DMS79 (cell line): ENCODE measurements around the gene TBXA2R.
A peak's percentile ranks its signal among the peaks of the same experiment; 100 is the strongest.
"Not testable (repeated sequence)": the region's sequence is repeated elsewhere in the genome, so short reads cannot be mapped to it uniquely, and the experiment has no call there.

Source experiments
- DNase-seq: peaks from one replicate; lab custom pipeline; 2025; lab: John Stamatoyannopoulos, UW

The TBXA2R gene

GRCh38 chr19:3639479-3639878 lies 32.8 kb upstream of the TBXA2R start:
- DNase-seq: no peak

DNA sequence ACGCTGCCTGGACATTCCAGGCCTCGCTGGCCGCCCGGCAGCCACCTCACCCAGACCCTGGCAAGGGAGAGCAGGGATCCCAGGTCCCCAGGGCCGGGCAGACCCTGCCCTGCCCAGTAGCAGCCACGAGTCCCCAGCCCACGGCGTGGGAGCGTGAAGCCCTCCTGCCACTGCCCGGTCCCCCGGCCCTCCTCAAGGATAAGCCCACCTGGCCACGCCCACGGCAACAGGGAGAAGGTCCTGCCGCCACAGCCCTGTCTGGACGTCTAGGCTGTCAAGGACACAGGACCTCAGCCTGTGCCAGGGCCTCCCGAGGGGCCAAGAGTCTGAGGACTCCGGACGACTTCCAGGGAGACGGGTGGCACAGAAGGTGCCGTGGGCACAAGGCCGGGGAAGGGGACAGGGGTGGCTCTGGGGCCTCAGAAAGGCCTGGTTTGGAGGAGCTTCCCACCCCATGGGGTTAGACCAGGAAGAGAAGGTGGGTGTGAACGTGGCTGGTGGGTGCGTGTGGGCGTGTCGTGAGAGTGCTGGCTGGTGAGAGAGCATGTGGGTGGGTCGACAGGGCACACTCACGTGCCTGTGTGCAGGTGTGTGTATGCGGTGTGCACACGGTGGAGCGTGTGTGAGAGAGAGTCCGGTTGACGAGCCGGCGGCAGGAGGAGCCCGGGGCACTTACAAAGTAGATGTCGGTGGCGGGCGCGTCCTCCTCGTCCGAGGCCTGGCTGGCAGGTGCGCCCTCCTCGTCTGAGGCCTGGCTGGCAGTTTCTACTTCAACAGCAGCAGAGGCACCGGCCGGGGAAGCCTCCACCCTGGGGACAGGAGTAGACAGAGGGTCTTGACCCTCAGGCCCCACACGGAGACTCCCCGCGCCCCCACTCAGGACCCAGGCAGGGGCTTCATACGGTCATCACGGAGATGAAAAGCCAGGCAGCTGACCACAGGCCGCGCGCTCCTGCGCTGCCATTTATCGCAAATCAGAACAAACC lies 31.8 kb upstream of the TBXA2R start:
- DNase-seq: no peak

DNA sequence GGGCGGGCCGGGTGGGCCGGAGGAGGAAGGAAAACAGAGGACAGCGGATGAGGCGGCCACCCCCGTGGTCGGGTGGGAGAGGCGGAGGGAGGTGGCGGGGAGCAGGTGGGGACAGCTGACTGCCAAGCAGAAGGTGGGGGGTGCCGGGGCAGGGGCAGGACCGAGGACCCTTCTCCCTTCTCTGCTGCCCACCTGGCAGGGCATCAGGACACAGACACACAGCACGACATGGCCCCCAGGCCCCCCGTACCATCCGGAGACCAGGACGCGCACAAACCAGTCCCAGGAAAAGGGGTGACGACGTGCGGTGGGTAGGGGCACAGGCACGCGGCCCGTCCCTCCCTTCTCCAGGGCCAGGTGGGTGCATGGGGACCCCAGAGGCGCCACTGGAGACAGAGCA lies 30.9 kb upstream of the TBXA2R start:
- no peak for DNase-seq

- DNase-seq: no peak
These were observed 30.3 kb upstream of the TBXA2R start for GRCh38 chr19:3636962-3637361.

DNA sequence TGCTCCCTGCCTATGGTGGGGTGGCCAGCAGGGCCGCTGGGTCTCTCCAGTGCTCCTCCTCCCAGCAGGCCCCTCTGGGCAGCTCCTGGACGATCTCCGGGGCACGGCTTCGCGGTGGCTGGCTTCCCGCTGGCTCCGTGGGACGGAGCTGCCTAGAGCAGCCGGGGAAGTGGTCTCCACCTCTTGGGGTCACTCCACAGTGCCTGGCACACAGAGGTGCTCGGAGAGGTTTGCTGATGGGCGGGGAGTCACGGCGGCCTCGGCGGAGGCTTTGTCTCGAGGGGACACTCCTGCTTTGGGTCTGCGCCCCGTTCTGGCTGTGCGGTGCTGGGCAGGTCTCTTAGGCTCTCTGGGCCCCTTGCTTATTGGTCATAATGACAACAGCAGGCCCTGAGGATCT lies 29.8 kb upstream of the TBXA2R start:
- no peak for DNase-seq

DNA sequence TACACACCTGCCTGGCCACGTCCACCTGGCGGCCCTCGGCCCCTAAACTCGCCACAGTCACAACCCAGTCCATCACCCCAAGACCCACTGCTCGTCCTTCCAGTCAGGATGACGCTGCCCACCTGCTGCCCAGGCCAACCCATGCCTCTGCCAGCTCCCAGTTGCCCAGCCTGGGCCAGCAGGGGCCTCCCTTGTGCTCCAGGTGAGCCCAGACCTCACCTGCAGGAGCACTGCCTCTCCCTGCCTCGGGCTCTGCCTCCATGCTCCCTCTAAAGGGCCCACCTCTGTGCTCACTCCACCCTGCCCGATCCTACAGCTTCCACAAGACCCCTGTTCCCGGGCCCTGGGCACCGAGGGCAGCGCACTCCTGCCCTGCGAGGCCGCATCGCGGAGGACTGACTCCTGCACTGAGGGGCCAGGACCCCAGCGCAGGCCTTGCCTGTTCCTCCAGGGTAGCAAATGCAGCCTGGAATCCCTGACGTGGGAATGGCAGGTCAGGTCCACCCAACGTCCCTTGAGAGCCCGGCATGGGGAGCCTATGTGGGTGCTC lies 27.9 kb upstream of the TBXA2R start:
- no peak for DNase-seq

DNA sequence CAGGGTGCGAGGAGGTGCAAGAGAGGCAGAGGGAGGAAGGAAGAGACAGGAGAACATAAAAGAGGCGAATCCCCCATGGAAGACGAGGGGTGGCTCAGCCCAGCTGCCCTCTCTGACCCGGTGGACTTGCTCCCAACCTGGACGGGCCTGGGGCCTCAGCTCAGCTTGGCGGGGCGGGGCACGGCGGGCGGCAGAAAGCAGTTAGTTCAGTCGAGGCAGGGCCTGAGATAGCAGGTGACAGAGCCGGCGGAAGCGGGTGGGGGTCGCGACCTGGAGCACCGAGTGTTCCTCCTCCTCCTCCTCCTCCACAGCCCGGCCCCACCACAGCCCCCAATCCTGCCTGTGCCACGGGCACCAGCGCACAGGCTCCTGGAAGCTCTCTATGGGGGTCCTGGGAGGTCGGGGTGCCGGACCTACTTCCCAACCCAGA lies 26.9 kb upstream of the TBXA2R start:
- no peak for DNase-seq

- no peak for DNase-seq
These were observed 26.3 kb upstream of the TBXA2R start for GRCh38 chr19:3632739-3633558.

- no peak for DNase-seq
These were observed 25.4 kb upstream of the TBXA2R start for GRCh38 chr19:3632098-3632497.

GRCh38 chr19:3631053-3631861 lies 24.6 kb upstream of the TBXA2R start:
- DNase-seq: no peak

GRCh38 chr19:3628766-3629165 lies 22.1 kb upstream of the TBXA2R start:
- not testable (repeated sequence) for DNase-seq

DNA sequence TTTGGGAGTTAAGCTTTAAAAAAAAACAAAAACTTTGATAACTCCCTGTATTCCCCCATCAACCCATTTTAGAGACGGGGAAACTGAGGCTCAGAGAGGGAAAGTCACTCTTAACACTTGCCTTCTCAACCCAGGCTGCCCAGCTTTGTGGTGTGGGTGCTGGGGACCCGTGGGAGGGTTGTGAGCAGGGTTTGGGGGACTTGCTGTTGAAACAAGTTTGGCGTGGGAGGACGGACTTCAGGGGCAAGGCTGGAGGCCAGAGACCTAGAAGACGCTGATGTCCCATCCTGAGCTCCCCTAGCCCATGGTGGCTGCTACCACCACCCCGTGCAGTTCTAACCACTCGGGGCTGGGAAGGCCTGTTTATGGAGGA lies 20.7 kb upstream of the TBXA2R start:
- DNase-seq: no peak

DNA sequence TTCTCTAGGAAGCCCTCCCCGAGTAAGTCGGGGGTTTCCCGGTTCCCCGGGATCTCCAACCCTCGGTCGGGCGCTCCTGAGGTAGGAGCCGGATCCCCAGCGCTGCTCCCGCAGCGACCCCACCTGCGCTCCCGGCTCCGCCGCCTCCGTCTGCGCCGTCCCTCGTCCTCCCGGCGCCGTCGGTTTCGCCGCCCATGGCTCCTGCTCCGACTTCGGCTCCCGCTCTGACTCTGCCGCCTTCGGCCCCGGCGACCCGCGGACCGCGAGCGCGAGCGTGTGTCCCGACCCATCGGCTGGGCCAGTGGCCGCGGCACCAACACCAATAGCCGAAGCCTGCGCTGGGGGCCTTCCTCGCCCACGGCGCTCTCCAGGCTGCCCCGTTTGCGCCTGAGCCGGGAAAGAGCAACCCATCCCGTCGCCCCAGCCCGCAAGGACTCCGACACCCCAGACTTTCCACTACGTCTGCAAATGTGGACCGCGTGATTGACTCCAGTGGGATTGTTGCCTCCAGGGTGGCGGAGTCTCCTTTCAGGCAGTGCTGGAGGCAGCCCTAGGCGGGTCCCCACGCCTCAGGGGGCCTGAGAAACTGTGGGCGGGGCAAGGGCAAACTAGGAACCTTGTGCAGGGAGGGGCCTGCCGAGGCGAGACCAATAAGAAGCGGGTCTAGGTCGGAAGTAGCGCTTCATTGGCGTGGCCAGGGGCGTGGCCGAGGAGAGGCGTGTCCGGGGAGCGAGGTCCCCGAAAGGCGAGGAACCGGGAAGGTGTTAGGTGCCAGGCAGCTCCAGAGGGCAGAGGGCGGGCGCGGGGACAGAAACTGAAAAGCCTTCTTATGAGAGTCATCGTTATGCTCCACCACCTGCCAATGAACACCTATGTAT lies 20.0 kb upstream of the TBXA2R start, which contains the start of gene CACTIN:
Gene CACTIN (minus strand): TSS at position 318 of the 878 bp plus-strand sequence. CDS start 28 bp downstream, at position 290.
- peak; percentile 96 for DNase-seq

- no peak for DNase-seq
These were observed 19.4 kb upstream of the TBXA2R start for GRCh38 chr19:3625996-3626472.

DNA sequence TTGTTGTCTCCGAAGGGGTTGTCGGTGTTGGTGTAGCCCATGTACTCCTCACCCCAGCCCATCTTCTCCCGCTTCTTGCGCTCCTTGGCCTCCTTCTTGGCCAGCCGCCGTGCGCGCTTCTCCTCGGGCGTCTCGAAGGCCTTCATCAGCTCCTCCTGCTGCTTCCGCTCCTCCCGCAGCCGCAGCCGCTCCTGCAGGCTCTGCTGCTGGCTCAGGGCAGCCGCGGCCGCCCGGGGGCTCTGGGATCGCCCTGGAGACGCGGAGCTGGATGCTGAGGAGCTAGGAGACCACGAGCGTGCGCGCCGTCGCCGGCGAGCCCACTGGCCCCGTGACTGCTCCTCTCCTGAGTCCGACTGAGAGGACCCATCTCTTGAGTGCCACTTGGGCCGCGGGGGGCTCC lies 17.0 kb upstream of the TBXA2R start:
- DNase-seq: no peak

DNA sequence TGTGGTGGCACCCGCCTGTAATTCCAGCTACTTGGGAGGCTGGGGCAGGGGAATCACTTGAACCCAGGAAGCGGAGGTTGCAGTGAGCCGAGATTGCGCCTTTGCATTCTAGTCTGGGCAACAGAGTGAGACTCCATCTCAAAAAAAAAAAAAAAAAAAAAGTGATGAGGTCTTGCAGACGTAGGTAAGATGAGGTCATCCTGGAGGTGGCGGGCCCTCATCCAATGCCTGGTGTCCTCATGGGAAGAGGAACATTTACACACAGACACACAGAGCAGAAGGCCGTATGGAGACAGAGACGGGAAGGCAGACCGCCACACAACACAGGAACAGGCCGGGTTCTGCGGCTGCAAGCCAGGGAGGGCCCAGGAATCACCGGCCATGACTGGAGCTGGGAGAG lies 15.5 kb upstream of the TBXA2R start:
- DNase-seq: no peak

DNA sequence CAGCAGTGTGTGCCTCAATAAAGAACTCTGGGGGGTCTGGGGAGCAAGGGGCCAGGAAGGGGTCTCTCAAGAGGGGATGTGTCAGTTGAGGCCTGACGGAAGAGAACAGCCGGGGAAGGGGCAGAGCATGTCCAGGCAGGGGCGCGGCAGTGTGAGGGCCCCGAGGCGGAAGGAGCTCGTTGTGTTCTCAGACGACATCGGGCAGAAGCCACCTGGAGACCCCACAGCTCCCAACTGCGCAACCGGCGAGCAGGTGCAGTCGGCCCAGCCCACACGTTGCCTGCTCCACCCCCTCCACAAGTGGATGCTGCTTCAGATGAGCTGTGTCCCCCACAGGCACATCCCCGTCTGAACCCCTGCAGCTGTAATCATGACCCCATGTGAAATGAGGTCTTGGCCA lies 15.0 kb upstream of the TBXA2R start:
- no peak for DNase-seq

DNA sequence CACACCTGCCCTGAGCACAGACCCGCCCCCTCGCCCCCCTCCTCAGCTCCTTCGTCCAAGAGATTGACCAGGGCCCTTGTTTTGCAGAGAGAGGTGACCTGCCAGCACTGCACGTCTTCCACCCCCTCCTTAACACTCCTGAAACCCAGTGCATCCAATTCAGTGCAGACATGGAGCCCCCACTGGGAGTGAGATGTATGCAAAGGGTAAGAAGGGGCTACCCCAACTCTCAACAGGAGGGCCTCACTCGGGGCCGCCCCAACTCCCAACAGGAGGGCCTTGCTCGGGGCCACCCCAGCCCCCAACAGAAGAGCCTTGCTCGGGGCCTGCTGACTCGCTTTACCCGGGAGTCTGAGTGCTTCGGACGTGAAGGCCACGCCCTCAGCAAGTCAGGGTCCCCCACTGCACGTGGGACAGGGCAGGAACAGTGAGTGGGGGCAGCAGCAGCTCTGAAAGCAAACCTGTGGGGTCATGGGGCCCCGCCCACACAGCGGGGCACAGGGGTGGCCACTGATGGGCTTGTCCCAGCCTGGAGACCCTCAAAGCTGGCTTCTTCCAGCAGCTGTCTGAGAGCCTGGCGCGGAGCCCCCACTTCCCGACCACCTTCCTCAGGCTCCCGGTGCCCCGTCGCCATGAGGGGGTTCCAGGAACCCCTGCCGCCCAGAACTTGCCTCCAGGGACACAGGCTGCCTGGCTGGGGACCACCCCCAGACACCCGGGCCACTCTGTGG lies 14.3 kb upstream of the TBXA2R start:
- no peak for DNase-seq

- no peak for DNase-seq
These were observed 13.6 kb upstream of the TBXA2R start for GRCh38 chr19:3620145-3620816.
